T-cell (primary cell): ENCODE results near the gene LRCH1. TPM values are rescaled to one million over a fixed set of nuclear protein-coding genes. Genes with fewer than 3 reads are reported as not detected.
A peak's percentile ranks its signal among the peaks of the same experiment; 100 is the strongest.

Experiments
- ATAC-seq, 4 experiments: fragments of 200-7000 bp in 3 of 4; fragments of 150-1000 bp in 1 of 4; cut with Tn5 transposase; replicated peaks in 1 of 4; 1 replicate in 3 of 4; 2 replicates in 1 of 4; pipeline ENCODE4 v1.10.0; 2021; ENCODE audit warnings: moderate library complexity in 3 of 4, mild to moderate bottlenecking in 2 of 4, moderate number of reproducible peaks in 1 of 4
- CTCF ChIA-PET, 2 donors: fragments of 300-600 bp; sonication (Branson Sonifier 250); formaldehyde crosslinking; loops; one replicate each; lab custom pipeline; 2022; ENCODE audit warnings: antibody characterized with exemption in 2 of 2; lab: Charles Lee
- POLR2A ChIA-PET, 2 donors: fragments of 300-600 bp; sonication (Branson Sonifier 250); formaldehyde crosslinking; loops; one replicate each; lab custom pipeline; 2022; ENCODE audit warnings: antibody characterized with exemption in 2 of 2; lab: Charles Lee
- DNase-seq, 35 experiments: peaks; one replicate each; pipeline versions ENCODE4 v3.0.0 to v3.0.0-alpha.2; 2013 to 2023
- H3K27ac ChIP-seq: one replicate; pipeline ENCODE4 v1.5.1; 2013; ENCODE audit warnings: low read length
- H3K27me3 ChIP-seq, 2 experiments: replicated peaks in 1 of 2; 1 replicate in 1 of 2; 2 replicates in 1 of 2; pipeline versions ENCODE4 v1.6.1 to v1.7.0; 2013; ENCODE audit warnings: low read length in 1 of 2, mixed read lengths in 1 of 2; ENCODE audit not compliant: control insufficient read depth in 2 of 2, insufficient read depth in 2 of 2; ENCODE audit errors: extremely low read depth in 1 of 2
- H3K36me3 ChIP-seq, 2 donors: 1 replicate in 1 of 2; 2 replicates in 1 of 2; pipeline versions ENCODE4 v1.6.1 to v1.7.0; 2013; ENCODE audit warnings: low read length in 1 of 2; ENCODE audit not compliant: control insufficient read depth in 2 of 2, insufficient read depth in 1 of 2; ENCODE audit errors: extremely low read depth in 1 of 2
- H3K4me1 ChIP-seq, 2 experiments: 1 replicate in 1 of 2; 2 replicates in 1 of 2; pipeline versions ENCODE4 v1.6.1 to v1.7.0; 2013; ENCODE audit warnings: low read length in 2 of 2, mixed read lengths in 1 of 2; ENCODE audit not compliant: insufficient read depth in 2 of 2, control insufficient read depth in 1 of 2; ENCODE audit errors: extremely low read depth in 1 of 2
- H3K4me3 ChIP-seq, 2 donors: 1 replicate in 1 of 2; 2 replicates in 1 of 2; pipeline versions ENCODE4 v1.5.1 to v1.7.0; 2013; ENCODE audit warnings: mild to moderate bottlenecking in 2 of 2, low read length in 1 of 2, moderate library complexity in 1 of 2; ENCODE audit not compliant: control insufficient read depth in 1 of 2; ENCODE audit errors: extremely low read depth in 1 of 2
- H3K9me3 ChIP-seq: 2 replicates; pipeline ENCODE4 v1.7.0; 2013
- H3K27ac Mint-ChIP-seq, 2 donors: one replicate each; pipeline ENCODE4 v1.8.0; 2020 to 2021; ENCODE audit warnings: mild to moderate bottlenecking in 2 of 2, mixed read lengths in 2 of 2
- H3K27me3 Mint-ChIP-seq, 2 donors: one replicate each; pipeline ENCODE4 v1.8.0; 2021 to 2022; ENCODE audit warnings: mixed read lengths in 2 of 2
- H3K36me3 Mint-ChIP-seq: one replicate; pipeline ENCODE4 v1.8.0; 2021; ENCODE audit warnings: mixed read lengths
- H3K4me1 Mint-ChIP-seq, 3 donors: one replicate each; pipeline ENCODE4 v1.8.0; 2020 to 2022; ENCODE audit warnings: mixed read lengths in 3 of 3, mild to moderate bottlenecking in 1 of 3
- H3K4me3 Mint-ChIP-seq, 3 donors: one replicate each; pipeline ENCODE4 v1.8.0; 2020 to 2022; ENCODE audit warnings: mild to moderate bottlenecking in 3 of 3, mixed read lengths in 3 of 3, moderate library complexity in 3 of 3
- H3K9me3 Mint-ChIP-seq, 3 donors: one replicate each; pipeline ENCODE4 v1.8.0; 2020 to 2022; ENCODE audit warnings: mixed read lengths in 3 of 3
- WGBS: methylation state at CpG from one replicate; pipeline ENCODE4 v1.1.5; 2013; ENCODE audit warnings: missing lambda C conversion rate; ENCODE audit not compliant: insufficient coverage; 5-methylcytosine and 5-hydroxymethylcytosine counted together
- total RNA-seq, 35 experiments: library from RNA in 6 of 35; stranded (reverse) in 6 of 35; fragments of 120-200 nt in 1 of 35; gene quantifications; one replicate each; pipeline versions ENCODE4 v1.2.1 to v1.2.4 and lab custom pipeline; 2013 to 2026

LRCH1 gene
- total RNA-seq, 5 donors from 2014 or later (not counting 1 experiment from before 2014, with no cell fraction given) = 16.0 to 21.8 (median 17.9) TPM

DNA sequence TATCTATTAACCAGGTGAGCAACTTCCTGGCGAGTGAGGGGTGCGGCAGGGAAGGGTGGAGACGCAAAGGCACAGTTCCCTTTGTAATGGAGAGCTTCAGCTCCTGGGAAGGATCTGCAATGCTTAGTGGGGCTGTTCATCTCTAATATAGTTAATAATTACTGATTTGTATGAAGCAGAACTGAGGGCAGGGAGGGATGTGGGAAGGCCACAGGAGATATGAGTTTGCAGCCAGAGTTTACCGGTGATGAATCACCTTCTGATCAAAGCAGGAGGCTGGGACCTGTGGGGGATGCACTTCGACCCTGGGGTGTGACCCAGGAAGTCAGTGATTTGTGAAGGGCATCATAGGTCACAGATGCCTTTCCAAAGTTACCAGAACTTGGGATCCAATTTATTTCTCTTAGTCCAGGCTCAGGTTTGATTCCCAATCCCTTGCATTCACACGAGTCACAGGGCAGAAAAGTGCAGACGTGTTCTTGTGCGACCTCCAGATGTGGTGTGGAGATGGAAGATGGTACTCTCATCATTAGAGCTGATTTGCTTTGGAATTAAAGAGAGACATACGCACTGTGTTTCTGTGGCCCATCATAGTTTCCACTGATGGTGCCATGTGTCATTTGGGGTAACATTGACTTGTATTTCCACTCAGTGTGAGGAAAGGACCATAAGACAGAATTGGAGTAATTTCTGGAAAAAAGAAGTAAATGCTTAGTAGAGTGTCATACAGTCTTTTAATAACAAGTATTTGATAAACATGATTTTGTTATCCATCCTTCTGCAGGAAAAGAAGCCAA, 55.0 kb downstream of the LRCH1 start:
- Mint-ChIP-seq H3K9me3 (no peaks in the 10 kb centered on the region), H3K4me1 (peaks cover 51 to 69% (median 63%) of the 10 kb centered on the region in 3 donors), H3K27me3 (no peaks in the 10 kb centered on the region), H3K27ac (peak overlapping the region in 1 of 2 donors; percentile 8), H3K36me3 (no peaks in the 10 kb centered on the region), H3K4me3 (no peak overlapping the region)
- ATAC-seq = peak in 1 of 4 experiments; percentile 27
- H3K36me3 ChIP-seq = no peaks in the 10 kb centered on the region
- ChIA-PET CTCF (interaction anchor here in 1 of 2 donors (0.5 kb wide), 1 partner anchor 42 kb away, joined by 3 read pairs; no protein-coding TSS in a partner anchor), POLR2A (no interaction called here)
- WGBS = 68% methylated on average over 5 of the region's 9 CpGs
- H3K4me3 ChIP-seq = no peak overlapping the region
- H3K27ac ChIP-seq = no peak overlapping the region
- DNase-seq = no peak
- H3K9me3 ChIP-seq = no peaks in the 10 kb centered on the region
- peaks cover 7 to 9% of the 10 kb centered on the region in 2 experiments for H3K4me1 ChIP-seq
- no peaks in the 10 kb centered on the region for H3K27me3 ChIP-seq

DNA sequence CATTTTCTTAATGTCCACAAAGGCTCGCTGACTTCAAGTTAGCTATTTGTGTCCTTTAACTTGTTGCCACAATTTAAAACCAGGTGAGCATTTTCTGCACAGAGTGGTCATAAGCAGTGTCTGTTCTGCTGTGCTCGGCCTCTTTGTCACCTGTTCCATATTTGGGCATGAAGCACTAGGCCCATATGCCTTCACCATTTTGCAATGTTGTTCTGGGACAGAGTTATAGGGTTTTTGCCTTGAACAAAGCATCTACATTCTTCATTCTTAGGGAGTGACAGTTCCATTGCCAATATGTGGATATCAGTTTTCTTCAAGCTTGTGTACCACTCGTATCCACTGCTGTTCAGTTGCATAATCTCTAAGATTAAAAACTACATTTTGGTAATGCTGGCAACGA, 56.1 kb downstream of the LRCH1 start:
- Mint-ChIP-seq H3K9me3 (no peaks in the 10 kb centered on the region), H3K4me1 (peaks cover 50 to 67% (median 62%) of the 10 kb centered on the region in 3 donors), H3K27ac (no peak overlapping the region), H3K4me3 (no peak overlapping the region), H3K27me3 (no peaks in the 10 kb centered on the region), H3K36me3 (no peaks in the 10 kb centered on the region)
- WGBS = 100% methylated on average over 1 of the region's 4 CpGs
- POLR2A ChIA-PET = interaction anchor here in 1 of 2 donors (0.6 to 0.9 kb wide), 2 partner anchors 9 to 204 kb away, joined by 3 to 6 read pairs; no protein-coding TSS in a partner anchor
- no peaks in the 10 kb centered on the region for H3K9me3 ChIP-seq
- H3K27me3 ChIP-seq = no peaks in the 10 kb centered on the region
- no peak overlapping the region for H3K27ac ChIP-seq
- H3K4me3 ChIP-seq = no peak overlapping the region
- DNase-seq (no peak), ATAC-seq (no peak)
- H3K4me1 ChIP-seq = peaks cover 7 to 9% of the 10 kb centered on the region in 2 experiments
- CTCF ChIA-PET = interaction anchor here in 1 of 2 donors (0.9 to 1.4 kb wide), 2 partner anchors 12 to 58 kb away, joined by 3 to 5 read pairs; no protein-coding TSS in a partner anchor
- no peaks in the 10 kb centered on the region for H3K36me3 ChIP-seq

DNA sequence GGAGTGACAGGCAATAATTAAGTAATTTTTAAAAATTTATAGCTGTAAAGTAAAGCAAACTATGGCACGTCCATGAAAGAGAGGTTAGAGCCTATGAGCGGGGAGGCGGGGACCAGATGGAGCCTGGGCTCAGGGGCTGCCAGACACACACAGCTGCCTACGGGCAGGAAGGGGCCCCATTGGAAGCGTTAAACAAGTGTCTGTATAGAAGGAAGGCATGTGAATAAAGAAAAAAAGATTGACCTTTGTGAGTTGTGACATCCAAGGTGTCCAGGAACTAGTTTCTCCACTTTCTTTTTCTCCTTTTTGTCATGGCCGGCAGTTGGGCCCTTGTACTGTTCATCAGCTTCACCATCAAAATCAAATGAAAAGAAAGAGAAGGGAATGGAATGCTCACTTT, 56.8 kb downstream of the LRCH1 start:
- DNase-seq (no peak), ATAC-seq (no peak)
- no peak overlapping the region for H3K27ac Mint-ChIP-seq
- peaks cover 7 to 9% of the 10 kb centered on the region in 2 experiments for H3K4me1 ChIP-seq
- 100% methylated on average over 3 of the region's 6 CpGs for WGBS
- no peak overlapping the region for H3K4me3 Mint-ChIP-seq
- POLR2A ChIA-PET = interaction anchor here in 1 of 2 donors (0.9 kb wide), 1 partner anchor 8 kb away, joined by 3 read pairs; no protein-coding TSS in a partner anchor
- peaks cover 53 to 64% (median 63%) of the 10 kb centered on the region in 3 donors for H3K4me1 Mint-ChIP-seq
- H3K36me3 ChIP-seq = no peaks in the 10 kb centered on the region
- CTCF ChIA-PET = interaction anchor here in 1 of 2 donors (0.9 to 1.4 kb wide), 2 partner anchors 12 to 59 kb away, joined by 3 to 5 read pairs; no protein-coding TSS in a partner anchor
- H3K9me3 Mint-ChIP-seq = no peaks in the 10 kb centered on the region
- H3K27me3 ChIP-seq = no peaks in the 10 kb centered on the region
- no peak overlapping the region for H3K4me3 ChIP-seq
- H3K9me3 ChIP-seq = no peaks in the 10 kb centered on the region
- H3K36me3 Mint-ChIP-seq = no peaks in the 10 kb centered on the region
- no peaks in the 10 kb centered on the region for H3K27me3 Mint-ChIP-seq
- H3K27ac ChIP-seq = no peak overlapping the region

DNA sequence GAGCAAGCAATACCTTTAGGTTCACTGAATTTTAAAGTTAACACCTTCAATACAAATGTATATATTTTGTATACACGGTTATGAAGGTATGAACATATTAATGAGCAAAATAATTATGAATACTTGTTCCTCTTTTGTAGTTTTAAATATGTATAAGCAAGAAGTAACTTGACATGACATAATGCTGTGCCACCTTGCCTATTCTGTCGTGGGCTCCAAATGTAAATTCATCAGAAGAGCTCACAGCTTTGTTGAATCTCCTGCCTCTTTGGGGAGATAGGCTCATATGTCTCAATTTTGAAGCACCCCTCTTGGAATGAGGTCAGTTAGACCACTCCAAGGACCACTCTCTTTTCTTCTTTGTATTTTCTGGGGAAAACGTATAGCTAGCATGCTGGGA, 59.3 kb downstream of the LRCH1 start:
- no peak overlapping the region for H3K4me3 Mint-ChIP-seq
- no peaks in the 10 kb centered on the region for H3K27me3 ChIP-seq
- ChIA-PET CTCF (interaction anchor here in 1 of 2 donors (0.6 kb wide), 1 partner anchor 60 kb away, joined by 5 read pairs; no protein-coding TSS in a partner anchor), POLR2A (no interaction called here)
- no peaks in the 10 kb centered on the region for H3K27me3 Mint-ChIP-seq
- H3K4me3 ChIP-seq = no peak overlapping the region
- WGBS = 86% methylated on average over 1 of the region's 3 CpGs
- no peaks in the 10 kb centered on the region for H3K4me1 ChIP-seq
- H3K36me3 Mint-ChIP-seq = no peaks in the 10 kb centered on the region
- ATAC-seq = no peak
- H3K27ac Mint-ChIP-seq = no peak overlapping the region
- H3K9me3 Mint-ChIP-seq = no peaks in the 10 kb centered on the region
- no peaks in the 10 kb centered on the region for H3K36me3 ChIP-seq
- no peak for DNase-seq
- peaks cover 51 to 61% (median 60%) of the 10 kb centered on the region in 3 donors for H3K4me1 Mint-ChIP-seq
- H3K27ac ChIP-seq = no peak overlapping the region
- no peaks in the 10 kb centered on the region for H3K9me3 ChIP-seq

DNA sequence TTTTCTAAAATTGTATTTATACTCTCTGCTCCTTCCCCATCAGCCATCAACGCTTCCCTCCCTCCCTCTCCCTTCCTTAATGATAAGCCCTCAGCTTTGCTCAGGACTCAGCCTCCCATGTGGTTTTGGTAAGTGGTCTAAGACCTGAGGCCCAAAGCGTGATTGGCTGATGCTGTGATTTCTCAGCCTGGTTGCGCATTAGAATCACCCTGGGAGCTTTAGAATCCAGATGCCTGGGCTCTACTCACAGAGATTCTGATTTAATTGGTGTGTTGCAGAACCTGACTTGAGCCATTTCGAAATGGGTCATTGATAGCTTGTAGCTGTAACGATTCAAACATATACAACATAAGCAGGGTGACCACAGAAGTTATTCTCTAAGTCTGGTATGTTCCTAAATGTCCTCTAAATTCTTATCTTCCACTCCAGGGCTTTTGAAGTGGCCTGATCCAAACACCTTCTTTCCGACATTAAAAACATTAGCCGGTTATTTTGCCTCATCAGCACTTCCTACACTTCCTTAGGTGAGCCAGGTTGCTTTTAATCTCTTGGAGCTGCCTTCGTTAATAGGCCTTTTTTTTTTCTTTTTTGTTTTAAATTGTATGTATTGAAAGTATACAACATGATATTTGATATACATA, 60.6 kb downstream of the LRCH1 start:
- peak overlapping the region in 1 of 2 donors; percentile 27 for H3K27ac Mint-ChIP-seq
- peaks cover 54 to 63% (median 60%) of the 10 kb centered on the region in 3 donors for H3K4me1 Mint-ChIP-seq

DNA sequence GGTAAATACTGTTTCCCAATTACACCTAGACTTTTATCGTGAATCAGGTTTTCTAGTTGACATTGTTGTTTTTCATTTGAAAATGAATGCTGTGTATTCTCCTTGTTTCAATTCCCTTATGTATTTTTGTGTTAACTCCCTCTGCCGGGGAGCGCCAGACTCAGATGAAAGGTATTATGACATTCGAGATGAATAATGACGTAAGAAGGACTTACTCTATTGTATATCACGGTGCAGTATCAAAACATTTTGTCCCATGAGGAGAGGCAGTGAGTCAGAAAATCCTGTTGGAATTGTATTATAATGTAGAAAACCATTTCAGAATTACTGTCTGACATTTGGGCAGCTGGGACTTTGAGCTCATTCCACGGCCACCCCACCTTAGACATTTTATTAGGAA, 61.6 kb downstream of the LRCH1 start:
- Mint-ChIP-seq H3K4me3 (no peak overlapping the region), H3K27me3 (no peaks in the 10 kb centered on the region), H3K27ac (no peak overlapping the region), H3K9me3 (no peaks in the 10 kb centered on the region), H3K36me3 (no peaks in the 10 kb centered on the region), H3K4me1 (peaks cover 58 to 64% (median 64%) of the 10 kb centered on the region in 3 donors)
- DNase-seq (no peak), ATAC-seq (no peak)
- H3K4me3 ChIP-seq = no peak overlapping the region
- no peaks in the 10 kb centered on the region for H3K36me3 ChIP-seq
- WGBS = no CpG with 5 or more reads among the region's 7 CpGs
- peaks cover 0 to 12% of the 10 kb centered on the region in 2 experiments for H3K4me1 ChIP-seq
- no peak overlapping the region for H3K27ac ChIP-seq
- CTCF ChIA-PET = no interaction called here
- no peaks in the 10 kb centered on the region for H3K9me3 ChIP-seq
- POLR2A ChIA-PET = no interaction called here
- H3K27me3 ChIP-seq = no peaks in the 10 kb centered on the region

More for the DNA sequence above, 60.6 kb downstream of the LRCH1 start:
- ChIA-PET CTCF (no interaction called here), POLR2A (no interaction called here)
- DNase-seq (no peak), ATAC-seq (no peak)
- no peaks in the 10 kb centered on the region for H3K27me3 Mint-ChIP-seq
- H3K27ac ChIP-seq = no peak overlapping the region
- WGBS = 83% methylated on average over 1 of the region's 8 CpGs
- no peaks in the 10 kb centered on the region for H3K36me3 ChIP-seq
- no peaks in the 10 kb centered on the region for H3K27me3 ChIP-seq
- H3K36me3 Mint-ChIP-seq = no peaks in the 10 kb centered on the region
- peaks cover 0 to 9% of the 10 kb centered on the region in 2 experiments for H3K4me1 ChIP-seq
- H3K9me3 Mint-ChIP-seq = no peaks in the 10 kb centered on the region
- H3K4me3 Mint-ChIP-seq = no peak overlapping the region
- H3K4me3 ChIP-seq = no peak overlapping the region
- H3K9me3 ChIP-seq = no peaks in the 10 kb centered on the region
